Vagina (tissue), 2 donors: ENCODE results near the gene MAB21L3. TPM values are rescaled to one million over a fixed set of nuclear protein-coding genes. Genes with fewer than 3 reads are reported as not detected.

ENCODE experiments used
- DNase-seq, 2 donors: peaks; one replicate each; pipeline ENCODE4 v3.0.0-alpha.2; 2017; ENCODE audit errors: extremely low spot score in 2 of 2
- H3K27ac ChIP-seq: fragments of 200-600 bp; sonication (generic); one replicate; pipeline ENCODE4 v1.5.1; 2019
- H3K27me3 ChIP-seq: fragments of 200-600 bp; sonication (generic); one replicate; pipeline ENCODE4 v1.5.1; 2019
- H3K36me3 ChIP-seq, 2 donors: fragments of 200-600 bp; sonication (generic); one replicate each; pipeline ENCODE4 v1.5.1; 2017 to 2019
- H3K4me1 ChIP-seq: fragments of 200-600 bp; sonication (generic); one replicate; pipeline ENCODE4 v1.5.1; 2019
- H3K4me3 ChIP-seq, 2 donors: fragments of 200-600 bp; sonication (generic); 1 replicate in 1 of 2; 2 replicates in 1 of 2; pipeline ENCODE4 v1.5.1; 2016 to 2019
- H3K9me3 ChIP-seq: fragments of 200-600 bp; sonication (generic); one replicate; pipeline ENCODE4 v1.5.1; 2019
- POLR2A ChIP-seq, 2 donors: fragments of 450-650 bp; IDR thresholded peaks; one replicate each; pipeline ENCODE4 v1.6.1; 2017; ENCODE audit warnings: antibody characterized with exemption in 2 of 2, mild to moderate bottlenecking in 2 of 2, moderate library complexity in 2 of 2
- POLR2AphosphoS5 ChIP-seq, 2 donors: sonication (generic); formaldehyde crosslinking; IDR thresholded peaks; one replicate each; pipeline ENCODE4 v1.9.0; 2017; ENCODE audit warnings: antibody characterized with exemption in 2 of 2, mild to moderate bottlenecking in 2 of 2, low read depth in 1 of 2; ENCODE audit not compliant: insufficient read depth in 1 of 2
- intact Hi-C: fragments of 100-400 bp; cut with DNase I; formaldehyde crosslinking; loops from one replicate; pipeline ENCODE4 v1.15.1; 2023
- total RNA-seq: library from RNA; depleted of rRNA; stranded (reverse); fragments of >200 nt; gene quantifications from one replicate; pipeline ENCODE4 v1.2.3, GENCODE V29; 2016
- TF ChIP-seq, protein P1 (sequence below), 3 experiments: fragments of 450-650 bp in 2 of 3; fragments of 200-600 bp in 1 of 3; sonication (generic) in 1 of 3; IDR thresholded peaks; one replicate each; pipeline ENCODE4 v1.5.1; 2017 to 2019; ENCODE audit warnings: antibody characterized with exemption in 3 of 3, mild to moderate bottlenecking in 2 of 3, moderate library complexity in 2 of 3

MAB21L3 gene
- total RNA-seq, 1 donor from 2014 or later = 4.4 TPM

DNA sequence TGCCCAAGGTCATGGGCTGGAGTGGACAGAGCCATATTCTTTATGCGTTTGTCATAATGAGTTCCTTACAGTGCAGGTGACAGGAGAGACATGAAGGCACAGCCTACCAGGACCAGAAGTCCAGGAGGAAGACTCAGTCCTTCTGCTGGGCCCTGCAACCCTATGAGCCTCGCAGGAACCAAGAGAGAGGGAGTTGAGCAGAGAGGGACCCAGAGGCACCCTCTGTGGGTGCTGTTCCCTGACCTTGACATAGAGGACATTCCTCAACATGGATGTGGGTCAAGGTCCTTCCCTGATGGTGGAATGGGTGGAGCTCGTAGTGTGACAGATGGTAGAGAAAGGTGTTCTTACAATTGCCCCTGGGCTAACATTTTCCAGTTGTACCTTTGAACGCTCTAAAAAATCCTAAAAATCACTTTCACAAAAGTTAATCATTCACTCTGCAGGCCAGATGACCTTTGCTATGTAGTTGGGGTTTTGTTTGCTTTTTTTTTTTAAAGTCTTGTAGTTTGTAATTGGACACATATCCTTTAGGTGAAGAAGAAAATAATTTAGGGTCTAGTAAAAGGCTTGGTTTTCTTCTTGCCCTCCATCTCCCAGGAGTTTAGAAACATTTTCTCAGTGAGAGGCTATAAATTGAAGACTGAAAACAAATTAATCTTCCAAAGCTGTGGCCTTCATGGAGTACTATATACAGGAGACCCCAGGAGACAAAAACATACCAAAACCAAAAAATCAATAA, 41.9 kb downstream of the MAB21L3 start:
- Histone ChIP-seq H3K36me3 (no peaks in the 10 kb centered on the region), H3K9me3 (no peaks in the 10 kb centered on the region), H3K27ac (no peak overlapping the region), H3K4me3 (no peak overlapping the region), H3K4me1 (peaks cover 10% of the 10 kb centered on the region), H3K27me3 (no peaks in the 10 kb centered on the region)
- intact Hi-C loops = loop anchor here (5.0 kb wide), 1 partner anchor 339 kb away; no protein-coding TSS in a partner anchor
- DNase-seq = peak; percentile 61 to 83
- TF ChIP-seq, protein P1, sequence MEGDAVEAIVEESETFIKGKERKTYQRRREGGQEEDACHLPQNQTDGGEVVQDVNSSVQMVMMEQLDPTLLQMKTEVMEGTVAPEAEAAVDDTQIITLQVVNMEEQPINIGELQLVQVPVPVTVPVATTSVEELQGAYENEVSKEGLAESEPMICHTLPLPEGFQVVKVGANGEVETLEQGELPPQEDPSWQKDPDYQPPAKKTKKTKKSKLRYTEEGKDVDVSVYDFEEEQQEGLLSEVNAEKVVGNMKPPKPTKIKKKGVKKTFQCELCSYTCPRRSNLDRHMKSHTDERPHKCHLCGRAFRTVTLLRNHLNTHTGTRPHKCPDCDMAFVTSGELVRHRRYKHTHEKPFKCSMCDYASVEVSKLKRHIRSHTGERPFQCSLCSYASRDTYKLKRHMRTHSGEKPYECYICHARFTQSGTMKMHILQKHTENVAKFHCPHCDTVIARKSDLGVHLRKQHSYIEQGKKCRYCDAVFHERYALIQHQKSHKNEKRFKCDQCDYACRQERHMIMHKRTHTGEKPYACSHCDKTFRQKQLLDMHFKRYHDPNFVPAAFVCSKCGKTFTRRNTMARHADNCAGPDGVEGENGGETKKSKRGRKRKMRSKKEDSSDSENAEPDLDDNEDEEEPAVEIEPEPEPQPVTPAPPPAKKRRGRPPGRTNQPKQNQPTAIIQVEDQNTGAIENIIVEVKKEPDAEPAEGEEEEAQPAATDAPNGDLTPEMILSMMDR (IDR thresholded peaks at IDR 0.05) = no peak
- TF ChIP-seq POLR2A (IDR thresholded peaks at IDR 0.05) (no peak), POLR2AphosphoS5 (IDR thresholded peaks at IDR 0.05; ENCODE audit: insufficient read depth in 1 of 2, low read depth in 1 of 2) (no peak)

DNA sequence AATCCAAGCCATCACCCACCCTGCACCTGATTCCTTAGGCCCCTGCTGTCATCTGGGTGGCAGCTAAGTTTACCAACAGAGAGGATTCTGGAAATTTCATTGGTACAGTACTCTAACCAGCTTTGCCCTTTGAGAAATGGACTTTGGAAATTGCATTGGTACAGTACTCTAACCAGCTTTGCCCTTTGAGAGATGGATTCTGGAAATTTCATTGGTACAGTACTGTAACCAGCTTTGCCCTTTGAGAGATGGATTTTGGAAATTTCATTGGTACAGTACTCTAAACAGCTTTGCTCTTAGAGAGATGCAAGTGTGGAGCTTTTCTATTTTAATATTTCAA, 42.5 kb downstream of the MAB21L3 start:
- Histone ChIP-seq H3K27ac (no peak overlapping the region), H3K4me1 (peaks cover 10% of the 10 kb centered on the region), H3K27me3 (no peaks in the 10 kb centered on the region), H3K36me3 (no peaks in the 10 kb centered on the region), H3K4me3 (no peak overlapping the region), H3K9me3 (no peaks in the 10 kb centered on the region)
- TF ChIP-seq, protein P1 (IDR thresholded peaks at IDR 0.05) = no peak
- TF ChIP-seq POLR2A (IDR thresholded peaks at IDR 0.05) (no peak), POLR2AphosphoS5 (IDR thresholded peaks at IDR 0.05; ENCODE audit: insufficient read depth in 1 of 2, low read depth in 1 of 2) (no peak)
- no peak for DNase-seq
- intact Hi-C loops = loop anchor here (5.0 kb wide), 1 partner anchor 339 kb away; no protein-coding TSS in a partner anchor

DNA sequence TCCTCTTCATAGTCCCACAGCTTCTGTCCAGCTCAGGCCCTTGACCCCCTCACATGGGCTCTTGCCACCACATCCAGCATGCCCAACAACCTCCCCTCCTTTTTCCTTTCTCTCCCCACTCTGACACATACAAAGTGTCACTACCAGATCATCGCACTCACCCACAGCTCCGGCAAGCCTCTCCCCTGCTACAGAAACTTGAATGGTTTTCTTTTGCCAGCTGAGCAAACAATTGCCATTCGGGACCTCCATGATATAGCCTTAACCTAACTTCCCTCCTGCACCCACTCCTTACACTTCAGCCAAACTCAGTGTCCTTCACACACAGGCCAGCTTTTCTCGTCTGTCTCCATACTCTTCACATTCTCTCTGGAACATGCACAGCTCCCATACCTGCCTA, 43.3 kb downstream of the MAB21L3 start:
- H3K9me3 ChIP-seq = no peaks in the 10 kb centered on the region
- H3K4me3 ChIP-seq = no peak overlapping the region
- no peaks in the 10 kb centered on the region for H3K36me3 ChIP-seq
- H3K27me3 ChIP-seq = no peaks in the 10 kb centered on the region
- peak; percentile 55 to 75 for DNase-seq
- H3K4me1 ChIP-seq = peaks cover 10% of the 10 kb centered on the region
- intact Hi-C loops = loop anchor here (5.0 kb wide), 1 partner anchor 338 kb away; no protein-coding TSS in a partner anchor
- H3K27ac ChIP-seq = no peak overlapping the region
- TF ChIP-seq, protein P1 (IDR thresholded peaks at IDR 0.05) = no peak
- TF ChIP-seq POLR2A (IDR thresholded peaks at IDR 0.05) = no peak
- TF ChIP-seq POLR2AphosphoS5 (IDR thresholded peaks at IDR 0.05; ENCODE audit: insufficient read depth in 1 of 2, low read depth in 1 of 2) = no peak

DNA sequence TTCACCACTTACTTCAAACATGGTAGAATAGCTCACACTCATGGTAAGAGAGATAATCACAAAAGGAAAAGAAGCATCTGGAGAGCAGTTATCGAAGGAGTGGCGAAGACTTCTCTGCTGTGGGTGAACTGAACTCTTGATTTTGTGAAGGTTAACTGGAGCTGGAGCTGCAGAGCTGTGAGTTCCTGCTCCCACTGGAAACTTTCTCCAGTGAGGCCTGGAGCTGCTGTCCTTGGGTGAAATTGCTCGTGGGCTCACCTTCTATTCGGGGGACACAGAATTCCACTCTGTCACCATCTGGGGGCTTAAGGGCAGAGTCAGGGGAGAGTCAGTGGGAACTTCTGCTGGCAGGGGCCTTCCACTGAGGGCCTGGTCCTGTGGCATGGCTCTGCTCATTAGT, 45.9 kb downstream of the MAB21L3 start:
- Histone ChIP-seq H3K36me3 (no peaks in the 10 kb centered on the region), H3K27me3 (no peaks in the 10 kb centered on the region), H3K4me3 (no peak overlapping the region), H3K4me1 (peaks cover 6% of the 10 kb centered on the region), H3K27ac (no peak overlapping the region), H3K9me3 (no peaks in the 10 kb centered on the region)
- TF ChIP-seq POLR2A (IDR thresholded peaks at IDR 0.05) (no peak), POLR2AphosphoS5 (IDR thresholded peaks at IDR 0.05; ENCODE audit: insufficient read depth in 1 of 2, low read depth in 1 of 2) (no peak)
- TF ChIP-seq, protein P1 (IDR thresholded peaks at IDR 0.05) = no peak
- DNase-seq = peak; percentile 55 to 60
- intact Hi-C loops = no loop called here

DNA sequence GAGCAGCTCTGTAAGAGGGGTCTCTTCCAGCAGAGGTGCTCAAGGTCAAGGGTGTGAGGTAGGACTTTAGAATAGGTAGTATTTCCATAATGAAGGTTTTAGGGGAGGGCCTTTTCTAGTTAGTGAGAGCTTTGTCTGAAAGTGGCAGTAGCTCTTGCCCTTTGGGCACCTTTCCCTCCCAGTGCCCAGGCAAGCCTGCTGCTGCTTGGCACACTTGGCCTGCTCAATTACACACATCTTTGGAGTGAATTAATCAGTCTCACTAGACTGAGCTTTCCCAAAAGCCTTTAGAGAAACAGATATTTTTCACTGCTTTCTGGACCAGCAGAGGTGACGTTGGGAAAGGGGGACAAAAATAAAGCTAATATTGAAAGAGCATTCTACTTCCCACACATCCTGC, 48.0 kb downstream of the MAB21L3 start:
- no peaks in the 10 kb centered on the region for H3K36me3 ChIP-seq
- H3K9me3 ChIP-seq = no peaks in the 10 kb centered on the region
- no peak overlapping the region for H3K4me3 ChIP-seq
- H3K4me1 ChIP-seq = peaks cover 4% of the 10 kb centered on the region
- DNase-seq = no peak
- intact Hi-C loops = no loop called here
- no peak overlapping the region for H3K27ac ChIP-seq
- no peaks in the 10 kb centered on the region for H3K27me3 ChIP-seq
- TF ChIP-seq POLR2AphosphoS5 (IDR thresholded peaks at IDR 0.05; ENCODE audit: insufficient read depth in 1 of 2, low read depth in 1 of 2) = no peak
- TF ChIP-seq, protein P1 (IDR thresholded peaks at IDR 0.05) = no peak
- TF ChIP-seq POLR2A (IDR thresholded peaks at IDR 0.05) = no peak
